Peyer's patch (tissue), 4 donors: ENCODE results near the gene OGDHL. TPM values are rescaled to one million over a fixed set of nuclear protein-coding genes. Genes with fewer than 3 reads are reported as not detected.
"Not testable (repeated sequence)": the region's sequence is repeated elsewhere in the genome, so short reads cannot be mapped to it uniquely, and the experiment has no call there.

Source experiments
- DNase-seq, 3 donors: peaks; one replicate each; pipeline ENCODE4 v3.0.0-alpha.2; 2017 to 2019
- H3K27ac ChIP-seq, 4 donors: fragments of 200-600 bp; sonication (generic); one replicate each; pipeline ENCODE4 v1.5.1; 2016 to 2019
- H3K27me3 ChIP-seq, 2 donors: fragments of 200-600 bp; sonication (generic); one replicate each; pipeline ENCODE4 v1.5.1; 2019
- H3K36me3 ChIP-seq, 3 donors: fragments of 200-600 bp; sonication (generic); one replicate each; pipeline ENCODE4 v1.5.1; 2016 to 2019
- H3K4me1 ChIP-seq, 4 donors: fragments of 200-600 bp; sonication (generic); one replicate each; pipeline ENCODE4 v1.5.1; 2016 to 2019
- H3K4me3 ChIP-seq, 4 donors: fragments of 200-600 bp; sonication (generic); 1 replicate in 3 of 4; 2 replicates in 1 of 4; pipeline ENCODE4 v1.5.1; 2016 to 2019; ENCODE audit warnings: mild to moderate bottlenecking in 1 of 4
- H3K9me3 ChIP-seq, 4 donors: fragments of 200-600 bp; sonication (generic); one replicate each; pipeline ENCODE4 v1.5.1; 2016 to 2019; ENCODE audit warnings: mild to moderate bottlenecking in 1 of 4
- CTCF ChIP-seq, 6 experiments: fragments of 450-650 bp in 4 of 6; fragments of 200-600 bp in 2 of 6; sonication (generic) in 1 of 6; IDR thresholded peaks; one replicate each; pipeline ENCODE4 v1.5.1; 2017 to 2019; ENCODE audit warnings: antibody characterized with exemption in 6 of 6, mild to moderate bottlenecking in 3 of 6, moderate library complexity in 1 of 6
- POLR2A ChIP-seq, 2 donors: fragments of 450-650 bp; IDR thresholded peaks; one replicate each; pipeline ENCODE4 v1.5.1; 2017; ENCODE audit warnings: antibody characterized with exemption in 2 of 2, mild to moderate bottlenecking in 2 of 2, moderate library complexity in 2 of 2
- total RNA-seq, 4 donors: library from RNA; depleted of rRNA; stranded (reverse); fragments of >200 nt; gene quantifications; one replicate each; pipeline ENCODE4 v1.1.0, GENCODE V29; 2016

Gene OGDHL
- total RNA-seq, 4 donors from 2014 or later: 1.7 to 4.3 (median 3.0) TPM

GRCh38 chr10:49783645-49784044 lies 21.5 kb upstream of the OGDHL start:
- Histone ChIP-seq H3K9me3 (no peaks in the 10 kb centered on the region), H3K27me3 (no peaks in the 10 kb centered on the region), H3K4me3 (no peak overlapping the region), H3K27ac (no peak overlapping the region), H3K4me1 (no peaks in the 10 kb centered on the region), H3K36me3 (no peaks in the 10 kb centered on the region)
- TF ChIP-seq CTCF (IDR thresholded peaks at IDR 0.05) (no peak), POLR2A (IDR thresholded peaks at IDR 0.05) (no peak)
- DNase-seq: no peak

- H3K36me3 ChIP-seq: no peaks in the 10 kb centered on the region
- no peak for DNase-seq
- no peak overlapping the region for H3K27ac ChIP-seq
- H3K4me1 ChIP-seq: no peaks in the 10 kb centered on the region
- no peaks in the 10 kb centered on the region for H3K27me3 ChIP-seq
- no peaks in the 10 kb centered on the region for H3K9me3 ChIP-seq
- no peak overlapping the region for H3K4me3 ChIP-seq
- TF ChIP-seq CTCF (IDR thresholded peaks at IDR 0.05) (no peak), POLR2A (IDR thresholded peaks at IDR 0.05) (no peak)
Measured at GRCh38 chr10:49781247-49781646, 19.1 kb upstream of the OGDHL start.

- DNase-seq: no peak
- no peaks in the 10 kb centered on the region for H3K36me3 ChIP-seq
- TF ChIP-seq CTCF (IDR thresholded peaks at IDR 0.05) (no peak), POLR2A (IDR thresholded peaks at IDR 0.05) (no peak)
Measured at GRCh38 chr10:49778197-49778596, 16.1 kb upstream of the OGDHL start.

GRCh38 chr10:49776851-49777250 lies 14.7 kb upstream of the OGDHL start:
- Histone ChIP-seq H3K27ac (no peak overlapping the region), H3K27me3 (no peaks in the 10 kb centered on the region), H3K4me1 (no peaks in the 10 kb centered on the region), H3K9me3 (no peaks in the 10 kb centered on the region), H3K36me3 (no peaks in the 10 kb centered on the region), H3K4me3 (no peak overlapping the region)
- no peak for TF ChIP-seq POLR2A (IDR thresholded peaks at IDR 0.05)
- TF ChIP-seq CTCF (IDR thresholded peaks at IDR 0.05): no peak
- DNase-seq: no peak

More at GRCh38 chr10:49778197-49778596, 16.1 kb upstream of the OGDHL start:
- Histone ChIP-seq H3K27me3 (no peaks in the 10 kb centered on the region), H3K4me3 (no peak overlapping the region), H3K9me3 (no peaks in the 10 kb centered on the region), H3K27ac (no peak overlapping the region), H3K4me1 (no peaks in the 10 kb centered on the region)

GRCh38 chr10:49775014-49775413 lies 12.9 kb upstream of the OGDHL start:
- Histone ChIP-seq H3K27ac (no peak overlapping the region), H3K36me3 (no peaks in the 10 kb centered on the region), H3K27me3 (no peaks in the 10 kb centered on the region), H3K9me3 (no peaks in the 10 kb centered on the region), H3K4me3 (no peak overlapping the region), H3K4me1 (no peaks in the 10 kb centered on the region)
- no peak for DNase-seq
- TF ChIP-seq POLR2A (IDR thresholded peaks at IDR 0.05) (no peak), CTCF (IDR thresholded peaks at IDR 0.05) (no peak)

- not testable (repeated sequence) for H3K4me3 ChIP-seq, DNase-seq, H3K9me3 ChIP-seq, H3K27ac ChIP-seq, H3K4me1 ChIP-seq, H3K27me3 ChIP-seq, H3K36me3 ChIP-seq
Measured at GRCh38 chr10:49772944-49773343, 10.8 kb upstream of the OGDHL start.

- not testable (repeated sequence) for H3K27me3 ChIP-seq, DNase-seq, H3K4me3 ChIP-seq, H3K4me1 ChIP-seq, H3K36me3 ChIP-seq, H3K27ac ChIP-seq, H3K9me3 ChIP-seq
Measured at GRCh38 chr10:49771046-49771445, 8.9 kb upstream of the OGDHL start.
